ENCODE data around the gene GFM2. TPM values are rescaled to one million over a fixed set of nuclear protein-coding genes. Genes with fewer than 3 reads are reported as not detected.

The GFM2 gene
- polyA plus RNA-seq, 1 donor from 2014 or later = 95.3 TPM

Small RNA genes within 50 kb of the gene (small RNA-seq; reads per million reads assigned to genes)
- gene RNU6-658P = 0 to 0.03 (median 0) reads per million in 3 experiments

Other genes starting within 250 kb of the GFM2 start
- gene ENC1, start 126.4 kb downstream of the GFM2 start, polyA plus RNA-seq = 449 and 585 TPM in 2 replicates
- 23.1 and 25.2 TPM in 2 replicates for gene HEXB, start 81.9 kb downstream of the GFM2 start, polyA plus RNA-seq
- 121 and 164 TPM in 2 replicates for gene NSA2, start 132 bp upstream of the GFM2 start, polyA plus RNA-seq
- gene FAM169A, start 99.3 kb upstream of the GFM2 start, polyA plus RNA-seq = 40.7 and 46.7 TPM in 2 replicates